Fibroblast of pulmonary artery (primary cell): Measurements from ENCODE around the gene EIPR1.

Experiments
- DNase-seq: peaks from one replicate; pipeline ENCODE4 v3.0.0-alpha.2; 2010; ENCODE audit warnings: low read depth
- H3K4me3 ChIP-seq: replicated peaks from 2 replicates; pipeline ENCODE4 v1.5.1; 2011; ENCODE audit warnings: low read depth, mild to moderate bottlenecking, control low read depth, low read length, moderate library complexity
- TF ChIP-seq, protein P1 (sequence below): IDR thresholded peaks from 2 replicates; pipeline ENCODE4 v1.5.1; 2011; ENCODE audit warnings: mild to moderate bottlenecking, control low read depth, low read length, inconsistent platforms; ENCODE audit errors: missing control alignments

Gene EIPR1

GRCh38 chr2:3411103-3411502 is 33.5 kb upstream of the EIPR1 start:
- no peak for DNase-seq
- H3K4me3 ChIP-seq = no peak overlapping the region
- TF ChIP-seq, protein P1, sequence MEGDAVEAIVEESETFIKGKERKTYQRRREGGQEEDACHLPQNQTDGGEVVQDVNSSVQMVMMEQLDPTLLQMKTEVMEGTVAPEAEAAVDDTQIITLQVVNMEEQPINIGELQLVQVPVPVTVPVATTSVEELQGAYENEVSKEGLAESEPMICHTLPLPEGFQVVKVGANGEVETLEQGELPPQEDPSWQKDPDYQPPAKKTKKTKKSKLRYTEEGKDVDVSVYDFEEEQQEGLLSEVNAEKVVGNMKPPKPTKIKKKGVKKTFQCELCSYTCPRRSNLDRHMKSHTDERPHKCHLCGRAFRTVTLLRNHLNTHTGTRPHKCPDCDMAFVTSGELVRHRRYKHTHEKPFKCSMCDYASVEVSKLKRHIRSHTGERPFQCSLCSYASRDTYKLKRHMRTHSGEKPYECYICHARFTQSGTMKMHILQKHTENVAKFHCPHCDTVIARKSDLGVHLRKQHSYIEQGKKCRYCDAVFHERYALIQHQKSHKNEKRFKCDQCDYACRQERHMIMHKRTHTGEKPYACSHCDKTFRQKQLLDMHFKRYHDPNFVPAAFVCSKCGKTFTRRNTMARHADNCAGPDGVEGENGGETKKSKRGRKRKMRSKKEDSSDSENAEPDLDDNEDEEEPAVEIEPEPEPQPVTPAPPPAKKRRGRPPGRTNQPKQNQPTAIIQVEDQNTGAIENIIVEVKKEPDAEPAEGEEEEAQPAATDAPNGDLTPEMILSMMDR = no peak

- no peak for DNase-seq
- TF ChIP-seq, protein P1 = no peak
- H3K4me3 ChIP-seq = no peak overlapping the region
Observed at GRCh38 chr2:3409627-3410170, 32.1 kb upstream of the EIPR1 start.

DNA sequence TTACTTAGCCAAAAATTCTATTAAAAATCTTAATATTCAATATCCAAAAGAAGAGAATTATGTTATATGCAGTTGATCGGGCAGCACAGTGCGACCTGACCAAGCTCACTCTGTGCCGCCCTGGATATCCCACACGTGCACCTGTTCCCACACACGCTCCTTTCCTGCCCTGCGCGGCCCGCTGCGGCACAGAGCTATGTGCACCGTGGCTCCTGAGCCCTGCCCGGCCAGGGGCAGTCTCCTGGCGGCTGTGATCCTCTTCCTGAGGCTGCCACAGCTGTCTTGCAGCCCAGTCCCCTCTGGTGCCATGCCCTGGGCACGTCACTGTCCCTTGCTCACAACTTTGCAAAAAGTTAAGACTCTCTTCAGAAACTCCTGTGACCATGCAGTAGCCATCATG is 31.2 kb upstream of the EIPR1 start:
- H3K4me3 ChIP-seq = no peak overlapping the region
- TF ChIP-seq, protein P1 = no peak
- no peak for DNase-seq

DNA sequence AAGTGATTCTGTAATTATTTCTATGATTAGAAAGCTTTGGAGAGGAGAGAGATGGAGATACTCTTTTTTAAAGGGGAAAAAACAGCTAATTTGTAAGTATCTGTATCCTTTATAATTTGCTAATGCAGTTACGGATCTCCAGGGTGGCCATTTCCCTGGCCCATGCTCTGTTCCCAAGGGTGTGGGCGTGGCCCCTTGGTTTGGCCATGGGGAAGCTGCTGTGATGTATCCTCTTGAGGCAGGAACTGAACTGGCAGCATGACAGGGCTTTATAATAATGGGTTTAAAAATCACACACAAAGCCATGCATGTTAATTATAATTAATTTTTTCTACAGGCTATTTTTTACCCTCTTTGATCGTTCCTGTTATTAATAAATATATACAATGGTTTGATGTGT is 28.9 kb upstream of the EIPR1 start:
- no peak overlapping the region for H3K4me3 ChIP-seq
- DNase-seq = no peak
- TF ChIP-seq, protein P1 = no peak

DNA sequence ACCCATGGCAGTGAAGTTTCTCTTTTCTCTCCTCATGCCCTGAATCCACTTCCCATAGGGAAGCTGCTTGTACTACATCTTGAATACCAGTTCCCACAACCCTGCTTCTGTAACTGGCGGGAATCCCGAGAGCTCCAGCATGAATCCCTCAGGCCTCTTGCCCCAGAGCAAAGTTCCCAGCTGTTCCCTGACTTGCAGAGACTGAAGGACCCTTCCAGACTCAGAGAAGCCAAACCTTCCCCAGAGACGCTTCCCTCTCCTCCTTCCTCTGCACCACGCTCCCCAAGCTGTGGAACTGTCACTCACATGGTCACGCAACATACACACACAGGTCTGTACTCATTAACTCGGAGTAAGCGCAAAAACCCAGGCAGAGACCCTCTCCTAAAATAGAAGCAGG is 28.3 kb upstream of the EIPR1 start:
- DNase-seq = no peak
- TF ChIP-seq, protein P1 = no peak
- H3K4me3 ChIP-seq = no peak overlapping the region

DNA sequence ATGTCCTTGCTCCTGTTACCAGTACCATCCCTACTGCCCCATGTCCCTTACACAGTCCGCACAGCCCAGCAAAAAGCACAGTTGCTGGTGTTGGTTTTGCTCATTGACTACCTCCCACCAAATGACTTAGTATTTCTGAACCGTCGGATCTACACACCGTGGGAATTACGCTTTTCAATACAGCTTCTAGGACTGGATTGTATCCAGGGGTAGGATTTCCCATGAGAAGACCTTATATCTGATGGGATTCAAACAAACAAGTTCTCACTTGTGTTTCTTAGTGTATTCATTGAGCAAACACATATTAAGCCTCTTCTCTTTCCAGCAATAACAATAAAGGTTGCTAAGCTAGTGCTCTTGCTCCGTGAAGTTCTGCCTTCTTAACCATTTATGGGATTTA is 27.7 kb upstream of the EIPR1 start:
- no peak for DNase-seq
- H3K4me3 ChIP-seq = no peak overlapping the region
- TF ChIP-seq, protein P1 = no peak

- TF ChIP-seq, protein P1 = no peak
- H3K4me3 ChIP-seq = no peak overlapping the region
- no peak for DNase-seq
Observed at GRCh38 chr2:3404349-3404894, 26.8 kb upstream of the EIPR1 start.
